Natural killer cell (primary cell): ENCODE results near the gene RNF114. TPM values are rescaled to one million over a fixed set of nuclear protein-coding genes. Genes with fewer than 3 reads are reported as not detected.

Source experiments
- ATAC-seq, 3 donors: fragments of 150-1000 bp in 2 of 3; fragments of 200-7000 bp in 1 of 3; cut with Tn5 transposase; 1 replicate in 1 of 3; 2 replicates in 2 of 3; pipeline ENCODE4 v1.10.0; 2021; ENCODE audit warnings: mild to moderate bottlenecking in 2 of 3, moderate library complexity in 2 of 3
- DNase-seq, 2 donors: peaks; one replicate each; pipeline versions ENCODE4 v3.0.0 to v3.0.0-alpha.2; 2013 to 2021; ENCODE audit warnings: mixed read lengths in 1 of 2
- H3K27ac ChIP-seq: one replicate; pipeline ENCODE4 v1.5.1; 2013; ENCODE audit warnings: mild to moderate bottlenecking, low read length
- H3K27me3 ChIP-seq: one replicate; pipeline ENCODE4 v1.6.1; 2013; ENCODE audit warnings: low read length; ENCODE audit not compliant: control insufficient read depth, insufficient read depth
- H3K36me3 ChIP-seq: one replicate; pipeline ENCODE4 v1.6.1; 2013; ENCODE audit warnings: low read length; ENCODE audit not compliant: control insufficient read depth, insufficient read depth
- H3K4me1 ChIP-seq: one replicate; pipeline ENCODE4 v1.6.1; 2013; ENCODE audit warnings: low read length; ENCODE audit not compliant: control insufficient read depth, insufficient read depth
- H3K4me3 ChIP-seq: one replicate; pipeline ENCODE4 v1.5.1; 2013; ENCODE audit warnings: low read length
- H3K9me3 ChIP-seq: one replicate; pipeline ENCODE4 v1.6.1; 2013; ENCODE audit warnings: low read length; ENCODE audit not compliant: control insufficient read depth, insufficient read depth
- H3K27ac Mint-ChIP-seq, 2 donors: one replicate each; pipeline ENCODE4 v1.8.0; 2022; ENCODE audit warnings: mild to moderate bottlenecking in 2 of 2, mixed read lengths in 2 of 2, moderate library complexity in 1 of 2
- H3K27me3 Mint-ChIP-seq, 2 donors: one replicate each; pipeline ENCODE4 v1.8.0; 2022; ENCODE audit warnings: low read depth in 2 of 2, mixed read lengths in 2 of 2
- H3K36me3 Mint-ChIP-seq: one replicate; pipeline ENCODE4 v1.8.0; 2022; ENCODE audit warnings: mixed read lengths
- H3K4me1 Mint-ChIP-seq, 2 donors: one replicate each; pipeline ENCODE4 v1.8.0; 2022; ENCODE audit warnings: mixed read lengths in 2 of 2
- H3K4me3 Mint-ChIP-seq: one replicate; pipeline ENCODE4 v1.8.0; 2022; ENCODE audit warnings: mild to moderate bottlenecking, moderate library complexity, mixed read lengths
- H3K9me3 Mint-ChIP-seq, 2 donors: one replicate each; pipeline ENCODE4 v1.8.0; 2022; ENCODE audit warnings: mixed read lengths in 2 of 2
- WGBS: methylation state at CpG from one replicate; pipeline ENCODE4 v1.1.7; 2013; ENCODE audit warnings: missing lambda C conversion rate; ENCODE audit not compliant: insufficient coverage; 5-methylcytosine and 5-hydroxymethylcytosine counted together
- intact Hi-C: fragments of 100-400 bp; cut with micrococcal nuclease; formaldehyde crosslinking; loops from one replicate; pipeline ENCODE4 v1.14.2; 2022
- total RNA-seq, 4 donors: library from RNA; stranded (reverse); fragments of 120-200 nt in 1 of 4; gene quantifications; one replicate each; pipeline versions ENCODE4 v1.2.3 to v1.2.4, GENCODE V29; 2013 to 2022
- TF ChIP-seq, protein P1 (sequence below): fragments of 200-600 bp; IDR thresholded peaks from one replicate; pipeline ENCODE4 v1.8.0; 2022; ENCODE audit warnings: antibody characterized with exemption

RNF114 gene
- total RNA-seq, 3 donors from 2014 or later (not counting 1 experiment from before 2014, with no cell fraction given): 92.3 to 108 (median 100) TPM

DNA sequence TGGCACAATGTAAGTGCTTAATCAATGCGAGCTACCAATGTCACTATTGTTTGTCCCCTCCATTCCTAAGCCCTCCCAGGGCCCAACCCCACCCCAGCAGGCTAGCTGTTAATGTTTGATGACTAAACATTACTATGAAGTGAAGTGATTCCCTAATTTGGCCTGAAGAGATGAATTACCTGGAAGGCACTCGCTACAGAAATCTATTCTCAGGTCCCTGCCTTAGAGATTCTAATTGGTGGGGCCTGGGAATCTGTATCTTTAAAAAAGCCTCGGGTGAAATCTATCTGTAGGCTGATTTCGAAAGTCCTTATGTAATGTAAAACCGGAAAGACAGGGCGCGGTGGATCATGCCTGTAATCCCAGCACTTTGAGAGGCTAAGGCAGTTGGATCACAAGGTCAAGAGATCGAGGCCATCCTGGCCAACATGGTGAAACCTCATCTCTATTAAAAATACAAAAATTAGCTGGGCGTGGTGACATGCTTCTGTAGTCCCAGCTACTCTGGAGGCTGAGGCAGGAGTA, 29.6 kb downstream of the RNF114 start:
- Mint-ChIP-seq H3K27ac (no peak overlapping the region), H3K9me3 (no peaks in the 10 kb centered on the region), H3K4me3 (no peak overlapping the region), H3K4me1 (no peaks in the 10 kb centered on the region), H3K36me3 (no peaks in the 10 kb centered on the region), H3K27me3 (no peaks in the 10 kb centered on the region)
- WGBS: 88% methylated on average over 8 of the region's 9 CpGs
- no peak for ATAC-seq
- Histone ChIP-seq H3K27ac (no peak overlapping the region), H3K9me3 (no peaks in the 10 kb centered on the region), H3K36me3 (no peaks in the 10 kb centered on the region), H3K4me3 (no peak overlapping the region), H3K4me1 (no peaks in the 10 kb centered on the region), H3K27me3 (no peaks in the 10 kb centered on the region)
- DNase-seq: no peak
- intact Hi-C loops: no loop called here
- TF ChIP-seq, protein P1, sequence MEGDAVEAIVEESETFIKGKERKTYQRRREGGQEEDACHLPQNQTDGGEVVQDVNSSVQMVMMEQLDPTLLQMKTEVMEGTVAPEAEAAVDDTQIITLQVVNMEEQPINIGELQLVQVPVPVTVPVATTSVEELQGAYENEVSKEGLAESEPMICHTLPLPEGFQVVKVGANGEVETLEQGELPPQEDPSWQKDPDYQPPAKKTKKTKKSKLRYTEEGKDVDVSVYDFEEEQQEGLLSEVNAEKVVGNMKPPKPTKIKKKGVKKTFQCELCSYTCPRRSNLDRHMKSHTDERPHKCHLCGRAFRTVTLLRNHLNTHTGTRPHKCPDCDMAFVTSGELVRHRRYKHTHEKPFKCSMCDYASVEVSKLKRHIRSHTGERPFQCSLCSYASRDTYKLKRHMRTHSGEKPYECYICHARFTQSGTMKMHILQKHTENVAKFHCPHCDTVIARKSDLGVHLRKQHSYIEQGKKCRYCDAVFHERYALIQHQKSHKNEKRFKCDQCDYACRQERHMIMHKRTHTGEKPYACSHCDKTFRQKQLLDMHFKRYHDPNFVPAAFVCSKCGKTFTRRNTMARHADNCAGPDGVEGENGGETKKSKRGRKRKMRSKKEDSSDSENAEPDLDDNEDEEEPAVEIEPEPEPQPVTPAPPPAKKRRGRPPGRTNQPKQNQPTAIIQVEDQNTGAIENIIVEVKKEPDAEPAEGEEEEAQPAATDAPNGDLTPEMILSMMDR: no peak

DNA sequence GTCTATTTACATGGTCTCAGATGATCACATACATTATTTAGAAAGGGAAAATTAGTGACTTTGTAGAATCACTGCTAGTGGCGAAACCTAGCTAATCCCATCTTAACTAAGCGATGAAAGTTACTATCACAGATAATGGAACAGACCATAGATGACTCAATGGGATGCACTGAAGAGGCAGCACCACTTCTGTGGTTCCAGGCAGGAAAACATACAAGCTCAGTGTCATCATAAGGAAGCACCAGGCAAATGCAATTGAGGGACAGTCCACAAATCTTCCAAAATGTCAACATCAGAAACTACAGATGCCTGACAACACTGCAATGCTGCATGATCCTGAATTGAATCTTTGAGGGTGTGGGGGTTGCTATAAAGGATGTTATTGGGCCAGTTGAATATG, 30.7 kb downstream of the RNF114 start:
- H3K27me3 ChIP-seq: no peaks in the 10 kb centered on the region
- TF ChIP-seq, protein P1: no peak
- 87% methylated on average over 2 of the region's 2 CpGs for WGBS
- Mint-ChIP-seq H3K27me3 (no peaks in the 10 kb centered on the region), H3K9me3 (no peaks in the 10 kb centered on the region), H3K36me3 (no peaks in the 10 kb centered on the region), H3K4me1 (no peaks in the 10 kb centered on the region), H3K4me3 (no peak overlapping the region), H3K27ac (no peak overlapping the region)
- H3K4me1 ChIP-seq: no peaks in the 10 kb centered on the region
- intact Hi-C loops: no loop called here
- H3K4me3 ChIP-seq: no peak overlapping the region
- H3K36me3 ChIP-seq: no peaks in the 10 kb centered on the region
- H3K9me3 ChIP-seq: no peaks in the 10 kb centered on the region
- H3K27ac ChIP-seq: no peak overlapping the region
- no peak for ATAC-seq
- DNase-seq: no peak

DNA sequence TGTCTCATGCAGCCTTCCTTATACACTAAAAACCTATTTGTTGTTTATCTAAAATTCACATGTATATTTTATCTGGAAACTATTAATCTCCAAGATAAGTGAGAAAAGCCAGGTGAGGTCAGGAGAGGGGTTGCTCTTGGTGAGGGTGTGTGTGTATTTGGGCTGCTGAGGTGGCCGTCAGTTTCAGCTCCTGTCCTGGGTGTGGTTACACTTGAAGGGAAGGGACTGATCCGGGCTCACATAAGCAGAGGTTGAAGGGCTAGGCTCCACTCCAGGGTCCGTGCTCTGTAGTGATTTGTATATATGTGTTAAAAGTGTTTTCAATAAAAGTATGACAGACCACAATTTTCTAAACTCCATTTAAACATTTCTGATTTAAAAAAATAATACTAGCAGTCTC, 33.0 kb downstream of the RNF114 start:
- Mint-ChIP-seq H3K36me3 (no peaks in the 10 kb centered on the region), H3K4me3 (no peak overlapping the region), H3K27me3 (peaks cover 0 to 4% of the 10 kb centered on the region in 2 donors), H3K4me1 (no peaks in the 10 kb centered on the region), H3K9me3 (no peaks in the 10 kb centered on the region), H3K27ac (no peak overlapping the region)
- no peaks in the 10 kb centered on the region for H3K9me3 ChIP-seq
- no peaks in the 10 kb centered on the region for H3K4me1 ChIP-seq
- ATAC-seq (no peak), DNase-seq (no peak)
- H3K36me3 ChIP-seq: no peaks in the 10 kb centered on the region
- 42% methylated on average over 2 of the region's 3 CpGs for WGBS
- no peak overlapping the region for H3K27ac ChIP-seq
- H3K4me3 ChIP-seq: no peak overlapping the region
- intact Hi-C loops: no loop called here
- no peaks in the 10 kb centered on the region for H3K27me3 ChIP-seq
- TF ChIP-seq, protein P1: no peak

DNA sequence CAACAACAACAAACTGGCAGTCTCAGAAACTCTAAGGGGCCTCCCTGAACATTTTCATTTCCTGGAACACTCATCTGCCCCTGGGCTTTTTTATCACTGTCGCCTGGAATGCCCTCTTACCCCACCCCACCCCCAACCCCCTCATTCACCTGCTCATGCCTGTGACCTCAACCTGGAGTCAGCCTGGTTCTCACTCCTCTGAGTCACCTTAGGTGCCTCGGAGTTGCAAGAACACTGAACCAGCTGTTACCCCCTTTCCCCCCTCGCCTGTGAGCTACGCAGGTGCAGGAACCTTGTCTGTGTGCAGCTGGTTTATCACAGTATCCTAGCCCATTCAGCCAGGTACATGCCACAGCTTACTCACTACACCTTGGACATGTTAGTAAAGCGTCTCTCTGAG, 33.7 kb downstream of the RNF114 start:
- Mint-ChIP-seq H3K27me3 (peaks cover 0 to 4% of the 10 kb centered on the region in 2 donors), H3K27ac (no peak overlapping the region), H3K36me3 (no peaks in the 10 kb centered on the region), H3K4me3 (no peak overlapping the region), H3K9me3 (no peaks in the 10 kb centered on the region), H3K4me1 (no peaks in the 10 kb centered on the region)
- TF ChIP-seq, protein P1: no peak
- Histone ChIP-seq H3K36me3 (no peaks in the 10 kb centered on the region), H3K27ac (no peak overlapping the region), H3K27me3 (no peaks in the 10 kb centered on the region), H3K4me3 (no peak overlapping the region), H3K9me3 (no peaks in the 10 kb centered on the region), H3K4me1 (no peaks in the 10 kb centered on the region)
- ATAC-seq: no peak
- DNase-seq: no peak
- 65% methylated on average over 5 of the region's 5 CpGs for WGBS
- intact Hi-C loops: no loop called here
